Stimulated activated CD8-positive, alpha-beta memory T cell treated with anti-CD3 and anti-CD28 coated beads, Interleukin-7, amount 100 ng/mL, for 24 hours (primary cell): Measurements from ENCODE around the gene FGR.

ENCODE experiments used
- DNase-seq: peaks from one replicate; pipeline ENCODE4 v3.0.0-alpha.2; 2020; ENCODE audit warnings: low read depth

The FGR gene

GRCh38 chr1:27566462-27567145 lies 68.4 kb downstream of the FGR start:
- no peak for DNase-seq

GRCh38 chr1:27564710-27565649 lies 70.0 kb downstream of the FGR start:
- no peak for DNase-seq

DNA sequence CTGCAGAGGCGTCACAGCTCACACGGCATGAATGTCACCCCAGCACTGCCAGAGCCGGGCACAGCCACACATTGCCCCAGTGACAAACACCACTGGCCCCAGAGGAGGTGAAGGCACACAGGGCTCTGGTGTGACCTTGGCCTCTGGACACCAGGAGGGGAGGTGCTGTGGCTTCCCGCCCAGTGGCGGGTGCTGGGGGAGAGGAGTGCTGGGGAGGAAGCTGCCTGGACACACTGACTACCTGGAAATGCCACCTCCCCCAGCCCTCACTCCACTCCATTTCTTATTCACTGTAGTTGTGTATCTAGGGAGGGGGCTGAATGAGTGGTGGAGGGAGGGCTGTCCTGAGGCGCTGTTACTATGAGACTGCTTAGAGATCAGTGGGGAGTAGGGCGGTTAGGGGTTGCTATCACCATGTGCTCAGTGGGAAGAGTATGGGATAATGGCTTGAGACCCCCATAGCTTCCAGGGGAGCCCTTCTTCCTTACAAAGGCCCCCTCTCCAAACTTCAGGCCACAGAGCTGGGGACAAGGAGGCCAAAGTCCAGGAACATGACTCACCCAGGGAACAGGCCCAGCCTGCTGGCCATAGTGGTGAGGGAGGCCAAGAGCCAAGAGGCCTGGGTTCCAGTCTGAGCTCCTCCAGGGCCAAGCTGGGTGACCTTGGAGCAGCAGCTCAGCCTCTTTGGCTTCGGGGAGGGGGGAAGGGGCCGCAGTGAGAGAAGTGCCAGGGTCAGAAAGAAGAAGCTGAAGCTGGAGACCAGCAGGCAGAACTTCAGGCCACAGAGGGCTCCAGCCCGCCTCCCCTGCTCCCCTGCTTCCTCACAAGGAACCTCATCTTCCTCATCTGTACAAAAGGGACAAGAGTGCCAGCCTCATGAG lies 71.2 kb downstream of the FGR start:
- DNase-seq: no peak

GRCh38 chr1:27563341-27563590 lies 71.7 kb downstream of the FGR start:
- no peak for DNase-seq

DNA sequence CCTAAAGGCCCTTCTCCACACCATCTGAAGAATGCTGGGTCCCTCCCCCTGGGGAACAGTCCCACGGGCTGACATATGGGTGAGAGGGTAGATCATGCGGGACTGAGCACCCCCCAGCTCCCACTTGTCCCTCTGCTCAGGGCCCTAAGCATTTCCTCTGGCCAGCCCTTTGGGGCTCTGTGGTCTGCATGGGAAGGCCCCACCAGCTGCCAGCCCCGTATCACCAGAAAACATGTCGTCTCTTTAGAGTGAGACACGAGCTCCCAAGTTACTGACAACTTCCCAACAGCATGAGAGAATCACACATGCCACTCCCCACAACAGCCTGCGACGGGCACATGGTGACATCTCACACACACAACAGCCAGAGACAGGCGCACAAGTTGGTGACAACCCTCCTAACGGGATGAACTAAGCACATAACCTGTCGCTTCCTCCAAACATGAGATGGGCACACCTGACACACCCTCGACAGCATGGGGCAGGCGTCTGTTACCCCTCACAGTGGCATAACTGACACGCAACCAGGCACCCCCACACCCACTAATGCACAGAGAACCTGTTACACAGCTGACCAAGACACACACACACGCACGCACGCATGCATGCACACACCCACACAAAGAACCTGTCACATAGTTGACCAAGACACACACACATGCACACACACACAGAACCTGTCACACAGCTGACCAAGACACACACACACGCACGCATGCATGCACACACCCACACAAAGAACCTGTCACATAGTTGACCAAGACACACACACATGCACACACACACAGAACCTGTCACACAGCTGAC lies 72.2 kb downstream of the FGR start:
- no peak for DNase-seq
